B cell (primary cell): ENCODE data around the gene BPIFB3. TPM values are rescaled to one million over a fixed set of nuclear protein-coding genes. Genes with fewer than 3 reads are reported as not detected.

Source experiments
- polyA plus RNA-seq: library from polyadenylated mRNA; depleted of rRNA; stranded (reverse); fragments of >200 nt; gene quantifications from 2 replicates; pipeline ENCODE4 v1.2.3, GENCODE V29; 2012
- total RNA-seq, 2 donors: library from RNA; stranded (reverse); fragments of 120-200 nt in 1 of 2; gene quantifications; 1 replicate in 1 of 2; 2 replicates in 1 of 2; pipeline versions ENCODE4 v1.2.3 to v1.2.4, GENCODE V29; 2013 to 2022

BPIFB3 gene
- total and polyA plus RNA-seq, 2 donors (not counting 1 experiment from before 2014, with no cell fraction given): not detected

Other genes with a start within 250 kb of the BPIFB3 start
- gene MAPRE1, start 233.9 kb upstream of the BPIFB3 start, total RNA-seq: 65.7 and 66.2 TPM in 2 replicates
- 28.7 and 114 TPM in 2 replicates for gene MAPRE1, start 233.9 kb upstream of the BPIFB3 start, polyA plus RNA-seq
- gene EFCAB8, start 195.0 kb upstream of the BPIFB3 start, total RNA-seq: 2.3 and 3.8 TPM in 2 replicates
- gene EFCAB8, start 195.0 kb upstream of the BPIFB3 start, polyA plus RNA-seq: 0.65 and 0.72 TPM in 2 replicates
- not detected in 2 replicates for gene SUN5, start 49.5 kb upstream of the BPIFB3 start, total RNA-seq
- gene SUN5, start 49.5 kb upstream of the BPIFB3 start, polyA plus RNA-seq: not detected in 2 replicates
- not detected in 2 replicates for gene BPIFB2, start 46.2 kb upstream of the BPIFB3 start, total RNA-seq
- not detected in 2 replicates for gene BPIFB2, start 46.2 kb upstream of the BPIFB3 start, polyA plus RNA-seq
- not detected in 2 replicates for gene BPIFB6, start 22.3 kb upstream of the BPIFB3 start, total RNA-seq
- gene BPIFB6, start 22.3 kb upstream of the BPIFB3 start, polyA plus RNA-seq: not detected in 2 replicates
- gene BPIFB4, start 25.7 kb downstream of the BPIFB3 start, total RNA-seq: not detected in 2 replicates
- gene BPIFB4, start 25.7 kb downstream of the BPIFB3 start, polyA plus RNA-seq: not detected in 2 replicates
- gene BPIFA2, start 114.3 kb downstream of the BPIFB3 start, total RNA-seq: not detected in 2 replicates
- not detected in 2 replicates for gene BPIFA2, start 114.3 kb downstream of the BPIFB3 start, polyA plus RNA-seq
- gene BPIFA3, start 163.4 kb downstream of the BPIFB3 start, total RNA-seq: not detected in 2 replicates
- gene BPIFA3, start 163.4 kb downstream of the BPIFB3 start, polyA plus RNA-seq: not detected in 2 replicates
- not detected in 2 replicates for gene BPIFA1, start 182.1 kb downstream of the BPIFB3 start, total RNA-seq
- not detected in 2 replicates for gene BPIFA1, start 182.1 kb downstream of the BPIFB3 start, polyA plus RNA-seq
- not detected in 2 replicates for gene BPIFB1, start 229.3 kb downstream of the BPIFB3 start, total RNA-seq
- not detected in 2 replicates for gene BPIFB1, start 229.3 kb downstream of the BPIFB3 start, polyA plus RNA-seq